Measurements from ENCODE around the gene NEDD9.

The NEDD9 gene

GRCh38 chr6:11185204-11185842, 47.1 kb downstream of the NEDD9 start:
- WGBS (ENCODE audit: extremely low coverage, insufficient coverage, low lambda C conversion rate): no CpG with 5 or more reads among the region's 17 CpGs
- Histone ChIP-seq H3K4ac (ENCODE audit: low read depth, low read length) (no peak overlapping the region), H3K27me3 (ENCODE audit: insufficient read depth, low read length, poor library complexity) (no peaks in the 10 kb centered on the region), H3K36me3 (ENCODE audit: control insufficient read depth, insufficient read depth, low read length) (peaks cover 2% of the 10 kb centered on the region), H3K79me2 (ENCODE audit: control insufficient read depth, insufficient read depth, low read length) (no peaks in the 10 kb centered on the region), H2AK5ac (ENCODE audit: low read length) (no peak overlapping the region), H3K23ac (ENCODE audit: low read length) (no peak overlapping the region), H3K9ac (ENCODE audit: low read length) (no peak overlapping the region), H3K4me2 (ENCODE audit: low read length) (no peak overlapping the region), H3K4me3 (ENCODE audit: low read length) (no peak overlapping the region), H2BK120ac (ENCODE audit: low read depth, low read length) (no peak overlapping the region), H3K56ac (ENCODE audit: low read length) (no peak overlapping the region), H3K79me1 (ENCODE audit: low read length) (no peaks in the 10 kb centered on the region), H2BK15ac (replicated peaks; ENCODE audit: low read depth) (no peak overlapping the region), H3K27ac (ENCODE audit: low read depth, low read length) (no peak overlapping the region), H3K4me1 (ENCODE audit: control insufficient read depth, low read depth, low read length) (no peaks in the 10 kb centered on the region), H2BK5ac (ENCODE audit: low read length) (no peak overlapping the region), H4K8ac (ENCODE audit: low read depth, low read length) (no peak overlapping the region), H3K18ac (ENCODE audit: low read length) (no peak overlapping the region), H4K5ac (ENCODE audit: low read length) (no peak overlapping the region)
- no peak for DNase-seq

- no peak for DNase-seq
- Histone ChIP-seq H4K5ac (ENCODE audit: low read length) (no peak overlapping the region), H3K4me1 (ENCODE audit: control insufficient read depth, low read depth, low read length) (no peaks in the 10 kb centered on the region), H3K4me2 (ENCODE audit: low read length) (no peak overlapping the region), H4K8ac (ENCODE audit: low read depth, low read length) (no peak overlapping the region), H2BK15ac (replicated peaks; ENCODE audit: low read depth) (no peak overlapping the region), H2BK5ac (ENCODE audit: low read length) (no peak overlapping the region), H3K56ac (ENCODE audit: low read length) (no peak overlapping the region), H2BK120ac (ENCODE audit: low read depth, low read length) (no peak overlapping the region), H3K36me3 (ENCODE audit: control insufficient read depth, insufficient read depth, low read length) (peaks cover 2% of the 10 kb centered on the region), H3K79me2 (ENCODE audit: control insufficient read depth, insufficient read depth, low read length) (no peaks in the 10 kb centered on the region), H3K27me3 (ENCODE audit: insufficient read depth, low read length, poor library complexity) (no peaks in the 10 kb centered on the region), H3K79me1 (ENCODE audit: low read length) (no peaks in the 10 kb centered on the region), H3K4me3 (ENCODE audit: low read length) (no peak overlapping the region), H3K4ac (ENCODE audit: low read depth, low read length) (no peak overlapping the region), H3K23ac (ENCODE audit: low read length) (no peak overlapping the region), H3K27ac (ENCODE audit: low read depth, low read length) (no peak overlapping the region), H3K9ac (ENCODE audit: low read length) (no peak overlapping the region), H3K18ac (ENCODE audit: low read length) (no peak overlapping the region), H2AK5ac (ENCODE audit: low read length) (no peak overlapping the region)
- no CpG with 5 or more reads among the region's 3 CpGs for WGBS (ENCODE audit: extremely low coverage, insufficient coverage, low lambda C conversion rate)
Measured at GRCh38 chr6:11183761-11184362, 48.6 kb downstream of the NEDD9 start.

- H3K18ac ChIP-seq (ENCODE audit: low read length): no peak overlapping the region
- no peak overlapping the region for H4K8ac ChIP-seq (ENCODE audit: low read depth, low read length)
- H3K27ac ChIP-seq (ENCODE audit: low read depth, low read length): no peak overlapping the region
- no peak overlapping the region for H3K56ac ChIP-seq (ENCODE audit: low read length)
- no peaks in the 10 kb centered on the region for H3K79me2 ChIP-seq (ENCODE audit: control insufficient read depth, insufficient read depth, low read length)
- WGBS (ENCODE audit: extremely low coverage, insufficient coverage, low lambda C conversion rate): no CpG with 5 or more reads among the region's 3 CpGs
- peaks cover 2% of the 10 kb centered on the region for H3K36me3 ChIP-seq (ENCODE audit: control insufficient read depth, insufficient read depth, low read length)
- H3K4ac ChIP-seq (ENCODE audit: low read depth, low read length): no peak overlapping the region
- no peaks in the 10 kb centered on the region for H3K79me1 ChIP-seq (ENCODE audit: low read length)
- DNase-seq: no peak
- H2BK5ac ChIP-seq (ENCODE audit: low read length): no peak overlapping the region
- no peaks in the 10 kb centered on the region for H3K27me3 ChIP-seq (ENCODE audit: insufficient read depth, low read length, poor library complexity)
- no peak overlapping the region for H4K5ac ChIP-seq (ENCODE audit: low read length)
- H3K9ac ChIP-seq (ENCODE audit: low read length): no peak overlapping the region
- H3K4me1 ChIP-seq (ENCODE audit: control insufficient read depth, low read depth, low read length): no peaks in the 10 kb centered on the region
- no peak overlapping the region for H2AK5ac ChIP-seq (ENCODE audit: low read length)
- H3K23ac ChIP-seq (ENCODE audit: low read length): no peak overlapping the region
- H2BK15ac ChIP-seq (replicated peaks; ENCODE audit: low read depth): no peak overlapping the region
- H2BK120ac ChIP-seq (ENCODE audit: low read depth, low read length): no peak overlapping the region
- no peak overlapping the region for H3K4me2 ChIP-seq (ENCODE audit: low read length)
- no peak overlapping the region for H3K4me3 ChIP-seq (ENCODE audit: low read length)
Measured at GRCh38 chr6:11181478-11182136, 50.9 kb downstream of the NEDD9 start.

- Histone ChIP-seq H3K27ac (ENCODE audit: low read depth, low read length) (no peak overlapping the region), H3K36me3 (ENCODE audit: control insufficient read depth, insufficient read depth, low read length) (no peaks in the 10 kb centered on the region), H3K9ac (ENCODE audit: low read length) (no peak overlapping the region), H3K56ac (ENCODE audit: low read length) (no peak overlapping the region), H2BK15ac (replicated peaks; ENCODE audit: low read depth) (no peak overlapping the region), H3K4me1 (ENCODE audit: control insufficient read depth, low read depth, low read length) (no peaks in the 10 kb centered on the region), H4K5ac (ENCODE audit: low read length) (no peak overlapping the region), H2BK5ac (ENCODE audit: low read length) (no peak overlapping the region), H3K18ac (ENCODE audit: low read length) (no peak overlapping the region), H3K4me3 (ENCODE audit: low read length) (no peak overlapping the region), H3K79me2 (ENCODE audit: control insufficient read depth, insufficient read depth, low read length) (no peaks in the 10 kb centered on the region), H3K4me2 (ENCODE audit: low read length) (no peak overlapping the region), H3K4ac (ENCODE audit: low read depth, low read length) (no peak overlapping the region), H3K79me1 (ENCODE audit: low read length) (no peaks in the 10 kb centered on the region), H3K23ac (ENCODE audit: low read length) (no peak overlapping the region), H2BK120ac (ENCODE audit: low read depth, low read length) (no peak overlapping the region), H2AK5ac (ENCODE audit: low read length) (no peak overlapping the region), H4K8ac (ENCODE audit: low read depth, low read length) (no peak overlapping the region), H3K27me3 (ENCODE audit: insufficient read depth, low read length, poor library complexity) (no peaks in the 10 kb centered on the region)
- DNase-seq: no peak
- no CpG with 5 or more reads among the region's 8 CpGs for WGBS (ENCODE audit: extremely low coverage, insufficient coverage, low lambda C conversion rate)
Measured at GRCh38 chr6:11179419-11180202, 52.9 kb downstream of the NEDD9 start.

- H4K8ac ChIP-seq (ENCODE audit: low read depth, low read length): no peak overlapping the region
- H2BK15ac ChIP-seq (replicated peaks; ENCODE audit: low read depth): no peak overlapping the region
- DNase-seq: no peak
- H2AK5ac ChIP-seq (ENCODE audit: low read length): no peak overlapping the region
- H2BK5ac ChIP-seq (ENCODE audit: low read length): no peak overlapping the region
- no peak overlapping the region for H3K18ac ChIP-seq (ENCODE audit: low read length)
- no peaks in the 10 kb centered on the region for H3K79me2 ChIP-seq (ENCODE audit: control insufficient read depth, insufficient read depth, low read length)
- no peaks in the 10 kb centered on the region for H3K27me3 ChIP-seq (ENCODE audit: insufficient read depth, low read length, poor library complexity)
- no peak overlapping the region for H3K4me3 ChIP-seq (ENCODE audit: low read length)
- H3K4me2 ChIP-seq (ENCODE audit: low read length): no peak overlapping the region
- no peak overlapping the region for H3K23ac ChIP-seq (ENCODE audit: low read length)
- no peaks in the 10 kb centered on the region for H3K36me3 ChIP-seq (ENCODE audit: control insufficient read depth, insufficient read depth, low read length)
- WGBS (ENCODE audit: extremely low coverage, insufficient coverage, low lambda C conversion rate): no CpG with 5 or more reads among the region's 6 CpGs
- H3K4me1 ChIP-seq (ENCODE audit: control insufficient read depth, low read depth, low read length): no peaks in the 10 kb centered on the region
- no peak overlapping the region for H3K27ac ChIP-seq (ENCODE audit: low read depth, low read length)
- H3K4ac ChIP-seq (ENCODE audit: low read depth, low read length): no peak overlapping the region
- no peaks in the 10 kb centered on the region for H3K79me1 ChIP-seq (ENCODE audit: low read length)
- no peak overlapping the region for H4K5ac ChIP-seq (ENCODE audit: low read length)
- H2BK120ac ChIP-seq (ENCODE audit: low read depth, low read length): no peak overlapping the region
- no peak overlapping the region for H3K9ac ChIP-seq (ENCODE audit: low read length)
- no peak overlapping the region for H3K56ac ChIP-seq (ENCODE audit: low read length)
Measured at GRCh38 chr6:11179088-11179418, 53.4 kb downstream of the NEDD9 start.

Data from mesendoderm (in vitro differentiated cells).